PC-3 (cell line): ENCODE data around the gene COA1. TPM values are rescaled to one million over a fixed set of nuclear protein-coding genes. Genes with fewer than 3 reads are reported as not detected.

Source experiments
- ATAC-seq: fragments of 200-7000 bp; cut with Tn5 transposase; 2 replicates; pipeline ENCODE4 v1.9.1; 2020; ENCODE audit warnings: mild to moderate bottlenecking, moderate library complexity
- BruUV-seq: library from RNA; stranded (reverse); fragments of 400-500 nt; replicated peaks from 2 replicates; lab custom pipeline; 2021; lab: Mats Ljungman, UMichigan
- CTCF ChIA-PET: fragments of 300-600 bp; sonication (Branson Sonifier 250); formaldehyde crosslinking; loops from one replicate; lab custom pipeline; 2022; ENCODE audit warnings: antibody characterized with exemption; lab: Charles Lee
- POLR2A ChIA-PET: fragments of 300-600 bp; sonication (Branson Sonifier 250); formaldehyde crosslinking; loops from one replicate; lab custom pipeline; 2022; ENCODE audit warnings: antibody characterized with exemption; ENCODE audit not compliant: unreplicated experiment; lab: Charles Lee
- DNase-seq: peaks from one replicate; pipeline ENCODE4 v3.0.0-alpha.2; 2015
- H2AFZ ChIP-seq: fragments of 300-600 bp; sonication (generic); 2 replicates; pipeline ENCODE4 v1.6.0; 2016; ENCODE audit warnings: antibody characterized with exemption, low read length
- H3F3A ChIP-seq: fragments of 300-600 bp; sonication (generic); one replicate; pipeline ENCODE4 v1.6.0; 2017; ENCODE audit warnings: antibody characterized with exemption, low read length, control low read depth, mild to moderate bottlenecking; ENCODE audit not compliant: unreplicated experiment
- H3K27ac ChIP-seq: fragments of 300-600 bp; sonication (generic); 2 replicates; pipeline ENCODE4 v1.5.1; 2016; ENCODE audit warnings: mild to moderate bottlenecking, low read length
- H3K27me3 ChIP-seq: fragments of 300-600 bp; sonication (generic); 2 replicates; pipeline ENCODE4 v1.6.1; 2016; ENCODE audit warnings: low read length, mixed read lengths
- H3K36me3 ChIP-seq: fragments of 300-600 bp; sonication (generic); 2 replicates; pipeline ENCODE4 v1.6.1; 2016; ENCODE audit warnings: low read depth, mixed run types, low read length, mixed read lengths
- H3K4me1 ChIP-seq: fragments of 300-600 bp; sonication (generic); 2 replicates; pipeline ENCODE4 v1.5.1; 2016; ENCODE audit warnings: low read length; ENCODE audit not compliant: insufficient read depth
- H3K4me2 ChIP-seq: fragments of 300-600 bp; sonication (generic); 2 replicates; pipeline ENCODE4 v1.6.0; 2016; ENCODE audit warnings: low read length
- H3K4me3 ChIP-seq: fragments of 300-600 bp; sonication (generic); 2 replicates; pipeline ENCODE4 v1.5.1; 2016; ENCODE audit warnings: mild to moderate bottlenecking, low read length, mixed read lengths
- H3K79me2 ChIP-seq: fragments of 300-600 bp; sonication (generic); 2 replicates; pipeline ENCODE4 v1.6.1; 2017; ENCODE audit warnings: low read length, mixed read lengths
- H3K9ac ChIP-seq: fragments of 300-600 bp; sonication (generic); 2 replicates; pipeline ENCODE4 v1.6.0; 2016; ENCODE audit warnings: mild to moderate bottlenecking, low read length
- H3K9me2 ChIP-seq: fragments of 300-600 bp; sonication (generic); replicated peaks from 2 replicates; pipeline ENCODE4 v1.6.1; 2016; ENCODE audit warnings: mixed run types, low read length, mixed read lengths
- H3K9me3 ChIP-seq: fragments of 300-600 bp; sonication (generic); 2 replicates; pipeline ENCODE4 v1.6.1; 2016; ENCODE audit warnings: low read length, mixed read lengths
- H4K20me1 ChIP-seq: fragments of 300-600 bp; sonication (generic); 2 replicates; pipeline ENCODE4 v1.6.1; 2016; ENCODE audit warnings: low read length, mixed read lengths
- EZH2 ChIP-seq: fragments of 300-600 bp; sonication (generic); IDR thresholded peaks from one replicate; pipeline ENCODE4 v1.6.1; 2017; ENCODE audit warnings: antibody characterized with exemption, mild to moderate bottlenecking, low read length; ENCODE audit not compliant: unreplicated experiment
- EZH2phosphoT487 ChIP-seq: fragments of 300-600 bp; sonication (generic); IDR thresholded peaks from 2 replicates; pipeline ENCODE4 v1.6.1; 2018; ENCODE audit warnings: mild to moderate bottlenecking, antibody characterized with exemption, low read length, borderline replicate concordance
- intact Hi-C: fragments of 100-400 bp; cut with micrococcal nuclease; formaldehyde crosslinking; loops from 2 replicates; pipeline ENCODE4 v1.9.0; 2023
- total RNA-seq: library from RNA; depleted of rRNA; stranded (reverse); fragments of >200 nt; gene quantifications from 2 replicates; pipeline ENCODE4 v1.2.3, GENCODE V29; 2014
- TF ChIP-seq, protein P1 (sequence below): fragments of 300-600 bp; sonication (generic); conservative IDR thresholded peaks from 2 replicates; pipeline ENCODE4 v1.5.1; 2017; ENCODE audit warnings: antibody characterized with exemption, low read depth, mild to moderate bottlenecking, low read length

The COA1 gene
- total RNA-seq, 1 experiment from 2014 or later, result 82.0 TPM

GRCh38 chr7:43701929-43702328, 27.4 kb downstream of the COA1 start:
- Histone ChIP-seq H3K36me3 (peaks cover 10% of the 10 kb centered on the region; the same call in 1 of the 2 replicates), H4K20me1 (no peaks in the 10 kb centered on the region), H3K4me1 (peaks cover 23% of the 10 kb centered on the region), H2AFZ (no peak overlapping the region), H3K4me2 (no peak overlapping the region), H3K9me2 (no peaks in the 10 kb centered on the region), H3K79me2 (peaks cover 65% of the 10 kb centered on the region), H3K9ac (no peak overlapping the region), H3K27me3 (no peaks in the 10 kb centered on the region), H3K27ac (no peak overlapping the region), H3F3A (no peaks in the 10 kb centered on the region), H3K9me3 (no peaks in the 10 kb centered on the region), H3K4me3 (no peak overlapping the region)
- CTCF ChIA-PET, result interaction anchor here (0.6 to 5.7 kb wide), 2 partner anchors 51 to 119 kb away, joined by 4 to 167 read pairs; partner anchors contain the start of gene STK17A
- intact Hi-C loops, result loop anchor here (2.0 to 5.0 kb wide), 5 partner anchors 19 to 245 kb away; no protein-coding TSS in a partner anchor
- BruUV-seq, result no TSS peak
- POLR2A ChIA-PET, result no interaction called here
- ATAC-seq (no peak), DNase-seq (no peak)
- no peak for TF ChIP-seq EZH2
- TF ChIP-seq, protein P1, sequence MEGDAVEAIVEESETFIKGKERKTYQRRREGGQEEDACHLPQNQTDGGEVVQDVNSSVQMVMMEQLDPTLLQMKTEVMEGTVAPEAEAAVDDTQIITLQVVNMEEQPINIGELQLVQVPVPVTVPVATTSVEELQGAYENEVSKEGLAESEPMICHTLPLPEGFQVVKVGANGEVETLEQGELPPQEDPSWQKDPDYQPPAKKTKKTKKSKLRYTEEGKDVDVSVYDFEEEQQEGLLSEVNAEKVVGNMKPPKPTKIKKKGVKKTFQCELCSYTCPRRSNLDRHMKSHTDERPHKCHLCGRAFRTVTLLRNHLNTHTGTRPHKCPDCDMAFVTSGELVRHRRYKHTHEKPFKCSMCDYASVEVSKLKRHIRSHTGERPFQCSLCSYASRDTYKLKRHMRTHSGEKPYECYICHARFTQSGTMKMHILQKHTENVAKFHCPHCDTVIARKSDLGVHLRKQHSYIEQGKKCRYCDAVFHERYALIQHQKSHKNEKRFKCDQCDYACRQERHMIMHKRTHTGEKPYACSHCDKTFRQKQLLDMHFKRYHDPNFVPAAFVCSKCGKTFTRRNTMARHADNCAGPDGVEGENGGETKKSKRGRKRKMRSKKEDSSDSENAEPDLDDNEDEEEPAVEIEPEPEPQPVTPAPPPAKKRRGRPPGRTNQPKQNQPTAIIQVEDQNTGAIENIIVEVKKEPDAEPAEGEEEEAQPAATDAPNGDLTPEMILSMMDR, result no peak
- no peak for TF ChIP-seq EZH2phosphoT487

DNA sequence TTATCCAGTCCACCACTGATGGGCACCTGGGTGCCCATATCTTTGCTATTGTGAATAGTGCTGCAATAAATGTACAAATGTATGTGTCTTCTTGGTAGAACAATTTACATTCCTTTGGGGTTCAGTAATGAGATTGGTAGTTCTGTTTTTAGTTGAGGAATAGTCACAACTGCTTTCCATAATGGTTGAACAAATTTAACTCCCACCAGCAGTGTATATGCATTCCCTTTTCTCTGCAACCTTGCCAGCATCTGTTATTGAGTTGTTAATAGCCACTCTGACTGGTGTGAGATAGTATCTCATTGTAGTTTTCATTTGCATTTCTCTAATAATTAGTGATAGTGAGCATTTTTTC, 27.8 kb downstream of the COA1 start:
- Histone ChIP-seq H3K9me3 (no peaks in the 10 kb centered on the region), H4K20me1 (no peaks in the 10 kb centered on the region), H3K9ac (no peak overlapping the region), H3K27me3 (no peaks in the 10 kb centered on the region), H3K36me3 (peaks cover 10% of the 10 kb centered on the region; the same call in 1 of the 2 replicates), H3K9me2 (no peaks in the 10 kb centered on the region), H3F3A (no peaks in the 10 kb centered on the region), H2AFZ (no peak overlapping the region), H3K4me1 (peaks cover 23% of the 10 kb centered on the region), H3K4me2 (no peak overlapping the region), H3K4me3 (no peak overlapping the region), H3K79me2 (peaks cover 65% of the 10 kb centered on the region), H3K27ac (no peak overlapping the region)
- POLR2A ChIA-PET, result interaction anchor here (4.7 kb wide), 1 partner anchor 119 kb away, joined by 120 read pairs; the partner anchor contains the start of gene STK17A
- DNase-seq, result no peak
- CTCF ChIA-PET, result interaction anchor here (2.5 to 5.7 kb wide), 2 partner anchors 49 to 119 kb away, joined by 17 to 167 read pairs; partner anchors contain the start of gene STK17A
- no peak for ATAC-seq
- intact Hi-C loops, result loop anchor here (2.0 to 5.0 kb wide), 5 partner anchors 19 to 244 kb away; no protein-coding TSS in a partner anchor
- TF ChIP-seq, protein P1, result no peak
- TF ChIP-seq EZH2 (no peak), EZH2phosphoT487 (no peak)
- BruUV-seq, result no TSS peak
